MG63 (cell line): ENCODE results near the gene SCAPER. TPM values are rescaled to one million over a fixed set of nuclear protein-coding genes. Genes with fewer than 3 reads are reported as not detected.
A peak's percentile ranks its signal among the peaks of the same experiment; 100 is the strongest.
"Not testable (repeated sequence)": the region's sequence is repeated elsewhere in the genome, so short reads cannot be mapped to it uniquely, and the experiment has no call there.

ENCODE experiments used
- DNase-seq: peaks from one replicate; pipeline ENCODE4 v3.0.0-alpha.2; 2020
- H3K27me3 ChIP-seq: fragments of 250-450 bp; sonication (Bioruptor Pico); 2 replicates; pipeline ENCODE4 v1.5.1; 2020; ENCODE audit warnings: mild to moderate bottlenecking, moderate library complexity
- H3K36me3 ChIP-seq: fragments of 250-450 bp; sonication (Bioruptor Pico); 2 replicates; pipeline ENCODE4 v1.5.1; 2020; ENCODE audit warnings: mild to moderate bottlenecking, moderate library complexity
- H3K4me3 ChIP-seq: fragments of 250-450 bp; sonication (Bioruptor Pico); 2 replicates; pipeline ENCODE4 v1.5.1; 2020; ENCODE audit warnings: mild to moderate bottlenecking, moderate library complexity
- H3K9me3 ChIP-seq: fragments of 250-450 bp; sonication (Bioruptor Pico); 2 replicates; pipeline ENCODE4 v1.5.1; 2020; ENCODE audit warnings: mild to moderate bottlenecking, moderate library complexity
- total RNA-seq: library from RNA; depleted of rRNA; stranded (reverse); fragments of >200 nt; shearing (Covaris generic); gene quantifications from 2 replicates; pipeline ENCODE4 v1.2.3, GENCODE V29; 2014; ENCODE audit warnings: low replicate concordance

Gene SCAPER
- total RNA-seq, 1 experiment from 2014 or later, result 16.0 TPM

GRCh38 chr15:76431971-76432370 is 473.2 kb downstream of the SCAPER start:
- DNase-seq, result no peak
- H3K27me3 ChIP-seq, result no peaks in the 10 kb centered on the region
- no peaks in the 10 kb centered on the region for H3K9me3 ChIP-seq
- no peaks in the 10 kb centered on the region for H3K36me3 ChIP-seq
- no peak overlapping the region for H3K4me3 ChIP-seq

GRCh38 chr15:76430711-76431110 is 474.4 kb downstream of the SCAPER start:
- H3K36me3 ChIP-seq, H3K9me3 ChIP-seq, H3K27me3 ChIP-seq, H3K4me3 ChIP-seq, DNase-seq: not testable (repeated sequence)

GRCh38 chr15:76429661-76430060 is 475.5 kb downstream of the SCAPER start:
- peaks cover 3% of the 10 kb centered on the region; the same call in 1 of the 2 replicates for H3K9me3 ChIP-seq
- DNase-seq, result no peak
- H3K4me3 ChIP-seq, result no peak overlapping the region
- H3K27me3 ChIP-seq, result no peaks in the 10 kb centered on the region
- no peaks in the 10 kb centered on the region for H3K36me3 ChIP-seq

GRCh38 chr15:76426941-76427340 is 478.2 kb downstream of the SCAPER start:
- no peaks in the 10 kb centered on the region for H3K36me3 ChIP-seq
- H3K27me3 ChIP-seq, result no peaks in the 10 kb centered on the region
- H3K4me3 ChIP-seq, result no peak overlapping the region
- no peak for DNase-seq
- H3K9me3 ChIP-seq, result peaks cover 3% of the 10 kb centered on the region; the same call in 1 of the 2 replicates

- no peak overlapping the region for H3K4me3 ChIP-seq
- DNase-seq, result no peak
- no peaks in the 10 kb centered on the region for H3K36me3 ChIP-seq
- no peaks in the 10 kb centered on the region; the same call in 1 of the 2 replicates for H3K9me3 ChIP-seq
- H3K27me3 ChIP-seq, result no peaks in the 10 kb centered on the region
These were observed 486.6 kb downstream of the SCAPER start for GRCh38 chr15:76418352-76419140.

- no peaks in the 10 kb centered on the region for H3K27me3 ChIP-seq
- no peaks in the 10 kb centered on the region for H3K9me3 ChIP-seq
- no peak overlapping the region for H3K4me3 ChIP-seq
- H3K36me3 ChIP-seq, result no peaks in the 10 kb centered on the region
- no peak for DNase-seq
These were observed 503.9 kb downstream of the SCAPER start for GRCh38 chr15:76401285-76401684.

GRCh38 chr15:76398317-76399104 is 506.6 kb downstream of the SCAPER start:
- Histone ChIP-seq H3K4me3 (no peak overlapping the region), H3K27me3 (no peaks in the 10 kb centered on the region)
- DNase-seq, result no peak

GRCh38 chr15:76393614-76394013 is 511.5 kb downstream of the SCAPER start:
- peak; percentile 6 for DNase-seq
- Histone ChIP-seq H3K4me3 (no peak overlapping the region), H3K36me3 (no peaks in the 10 kb centered on the region), H3K9me3 (no peaks in the 10 kb centered on the region), H3K27me3 (no peaks in the 10 kb centered on the region)

More at GRCh38 chr15:76398317-76399104, 506.6 kb downstream of the SCAPER start:
- no peaks in the 10 kb centered on the region for H3K36me3 ChIP-seq
- H3K9me3 ChIP-seq, result no peaks in the 10 kb centered on the region

- DNase-seq, result no peak
- Histone ChIP-seq H3K9me3 (no peaks in the 10 kb centered on the region), H3K36me3 (no peaks in the 10 kb centered on the region), H3K4me3 (no peak overlapping the region), H3K27me3 (no peaks in the 10 kb centered on the region)
These were observed 513.3 kb downstream of the SCAPER start for GRCh38 chr15:76391847-76392246.

GRCh38 chr15:76391309-76391708 is 513.8 kb downstream of the SCAPER start:
- no peaks in the 10 kb centered on the region for H3K36me3 ChIP-seq
- no peak for DNase-seq

GRCh38 chr15:76390571-76390970 is 514.6 kb downstream of the SCAPER start:
- Histone ChIP-seq H3K9me3 (no peaks in the 10 kb centered on the region), H3K27me3 (no peaks in the 10 kb centered on the region), H3K4me3 (no peak overlapping the region), H3K36me3 (no peaks in the 10 kb centered on the region)
- no peak for DNase-seq

More at GRCh38 chr15:76391309-76391708, 513.8 kb downstream of the SCAPER start:
- no peaks in the 10 kb centered on the region for H3K27me3 ChIP-seq
- H3K4me3 ChIP-seq, result no peak overlapping the region
- no peaks in the 10 kb centered on the region for H3K9me3 ChIP-seq

GRCh38 chr15:76386926-76387325 is 518.2 kb downstream of the SCAPER start:
- H3K27me3 ChIP-seq, result no peaks in the 10 kb centered on the region
- H3K4me3 ChIP-seq, result no peak overlapping the region
- H3K9me3 ChIP-seq, result no peaks in the 10 kb centered on the region
- DNase-seq, result no peak
- no peaks in the 10 kb centered on the region for H3K36me3 ChIP-seq

- Histone ChIP-seq H3K36me3 (no peaks in the 10 kb centered on the region), H3K9me3 (no peaks in the 10 kb centered on the region), H3K4me3 (no peak overlapping the region), H3K27me3 (no peaks in the 10 kb centered on the region)
- DNase-seq, result no peak
These were observed 519.0 kb downstream of the SCAPER start for GRCh38 chr15:76386178-76386577.

GRCh38 chr15:76384409-76384808 is 520.7 kb downstream of the SCAPER start:
- no peak for DNase-seq
- no peak overlapping the region for H3K4me3 ChIP-seq
- H3K27me3 ChIP-seq, result no peaks in the 10 kb centered on the region

GRCh38 chr15:76382987-76383728 is 522.0 kb downstream of the SCAPER start:
- Histone ChIP-seq H3K9me3 (no peaks in the 10 kb centered on the region), H3K4me3 (no peak overlapping the region), H3K36me3 (no peaks in the 10 kb centered on the region), H3K27me3 (no peaks in the 10 kb centered on the region)
- no peak for DNase-seq

More at GRCh38 chr15:76384409-76384808, 520.7 kb downstream of the SCAPER start:
- Histone ChIP-seq H3K9me3 (no peaks in the 10 kb centered on the region), H3K36me3 (no peaks in the 10 kb centered on the region)

- Histone ChIP-seq H3K36me3 (no peaks in the 10 kb centered on the region), H3K9me3 (no peaks in the 10 kb centered on the region), H3K4me3 (no peak overlapping the region), H3K27me3 (no peaks in the 10 kb centered on the region)
- no peak for DNase-seq
These were observed 523.8 kb downstream of the SCAPER start for GRCh38 chr15:76381366-76381765.

GRCh38 chr15:76380249-76380648 is 524.9 kb downstream of the SCAPER start:
- DNase-seq, result no peak

More at GRCh38 chr15:76380249-76380648, 524.9 kb downstream of the SCAPER start:
- no peaks in the 10 kb centered on the region for H3K27me3 ChIP-seq
- H3K4me3 ChIP-seq, result no peak overlapping the region
- no peaks in the 10 kb centered on the region for H3K36me3 ChIP-seq
- H3K9me3 ChIP-seq, result no peaks in the 10 kb centered on the region
